NOMO-1 (cell line): ENCODE results near the gene ZDHHC11.
"Not testable (repeated sequence)": the region's sequence is repeated elsewhere in the genome, so short reads cannot be mapped to it uniquely, and the experiment has no call there.

Experiments used
- DNase-seq, 2 experiments: peaks; one replicate each; lab custom pipeline; 2025; ENCODE audit not compliant: unreplicated experiment in 2 of 2; lab: John Stamatoyannopoulos, UW

Gene ZDHHC11

GRCh38 chr5:880816-881550 lies 30.2 kb upstream of the ZDHHC11 start:
- no peak for DNase-seq

GRCh38 chr5:878677-879076 lies 27.9 kb upstream of the ZDHHC11 start:
- DNase-seq, result not testable (repeated sequence)

GRCh38 chr5:878125-878524 lies 27.3 kb upstream of the ZDHHC11 start:
- no peak for DNase-seq

GRCh38 chr5:876398-877365 lies 25.9 kb upstream of the ZDHHC11 start:
- DNase-seq, result no peak

- no peak for DNase-seq
These were observed 25.1 kb upstream of the ZDHHC11 start for GRCh38 chr5:875931-876330.

GRCh38 chr5:873328-873727 lies 22.5 kb upstream of the ZDHHC11 start:
- peak in 1 of 2 experiments; percentile 14 for DNase-seq

- DNase-seq, result no peak
These were observed 21.5 kb upstream of the ZDHHC11 start for GRCh38 chr5:872301-872700.

GRCh38 chr5:871596-872298 lies 21.0 kb upstream of the ZDHHC11 start:
- DNase-seq, result no peak

- no peak for DNase-seq
These were observed 20.2 kb upstream of the ZDHHC11 start for GRCh38 chr5:870956-871355.

- DNase-seq, result no peak
These were observed 17.8 kb upstream of the ZDHHC11 start for GRCh38 chr5:868428-869135.

GRCh38 chr5:867300-867870 lies 16.6 kb upstream of the ZDHHC11 start:
- no peak for DNase-seq

GRCh38 chr5:865771-866170 lies 15.0 kb upstream of the ZDHHC11 start:
- DNase-seq, result no peak

- no peak for DNase-seq
These were observed 14.4 kb upstream of the ZDHHC11 start for GRCh38 chr5:865168-865521.

- DNase-seq, result no peak
These were observed 13.8 kb upstream of the ZDHHC11 start for GRCh38 chr5:864492-865167.

- no peak for DNase-seq
These were observed 12.5 kb upstream of the ZDHHC11 start for GRCh38 chr5:863244-863805.

- DNase-seq, result no peak
These were observed 11.8 kb upstream of the ZDHHC11 start for GRCh38 chr5:862367-863243.

GRCh38 chr5:861442-862366 lies 10.9 kb upstream of the ZDHHC11 start:
- no peak for DNase-seq
